HepG2 (cell line): Measurements from ENCODE around the gene TMEM186. TPM values are rescaled to one million over a fixed set of nuclear protein-coding genes. Genes with fewer than 3 reads are reported as not detected.
"Not testable (repeated sequence)": the region's sequence is repeated elsewhere in the genome, so short reads cannot be mapped to it uniquely, and the experiment has no call there.

ENCODE experiments used
- ATAC-seq: fragments of 200-7000 bp; cut with Tn5 transposase; 3 replicates; pipeline ENCODE4 v1.9.1; 2020; ENCODE audit warnings: mild to moderate bottlenecking, moderate library complexity
- BruUV-seq: library from RNA; stranded (reverse); fragments of 400-500 nt; replicated peaks from 2 replicates; lab custom pipeline; 2021; lab: Mats Ljungman, UMichigan
- CTCF ChIA-PET: fragments of 300-600 bp; formaldehyde crosslinking; extraction: SDS; loops from one replicate; lab custom pipeline; 2021; ENCODE audit warnings: low total read pairs, inconsistent platforms, low intra/inter-chr PET ratio; lab: Yijun Ruan, JAX
- POLR2A ChIA-PET: fragments of 350-600 bp; sonication (Branson Sonifier 250); formaldehyde crosslinking; loops from one replicate; lab custom pipeline; 2020; ENCODE audit warnings: antibody characterized with exemption, inconsistent platforms; lab: Yijun Ruan, JAX
- DNase-seq: peaks from one replicate; pipeline ENCODE4 v3.0.0-alpha.2; 2015; ENCODE audit warnings: low spot score
- FAIRE-seq: peaks from 3 replicates; lab custom pipeline; 2011; peaks lifted over from hg19 to GRCh38; lab: Jason Lieb, UNC
- H2AFZ ChIP-seq: one replicate; pipeline ENCODE4 v1.6.1; 2011; ENCODE audit warnings: low read length, inconsistent platforms
- H3K27ac ChIP-seq: fragments of 300-600 bp; 3 replicates; pipeline ENCODE4 v1.8.0; 2011; ENCODE audit warnings: mixed run types, mild to moderate bottlenecking, mixed read lengths, low read length, inconsistent platforms; ENCODE audit not compliant: insufficient read depth; ENCODE audit errors: extremely low read length
- H3K27me3 ChIP-seq, 2 experiments: fragments of 200-600 bp in 1 of 2; 2 replicates in 1 of 2; 3 replicates in 1 of 2; pipeline versions ENCODE4 v1.6.0 to v1.8.0; 2011; ENCODE audit warnings: low read length in 2 of 2, mild to moderate bottlenecking in 2 of 2, moderate library complexity in 2 of 2, inconsistent platforms in 1 of 2; ENCODE audit not compliant: insufficient read depth in 2 of 2, control insufficient read depth in 1 of 2
- H3K36me3 ChIP-seq, 2 experiments: fragments of 200-600 bp in 1 of 2; replicated peaks in 1 of 2; 2 replicates in 1 of 2; 3 replicates in 1 of 2; pipeline versions ENCODE4 v1.5.1 to v1.8.0; 2011; ENCODE audit warnings: low read length in 2 of 2, inconsistent platforms in 1 of 2; ENCODE audit not compliant: insufficient read depth in 2 of 2, control insufficient read depth in 1 of 2
- H3K4me1 ChIP-seq: 2 replicates; pipeline ENCODE4 v1.5.1; 2012; ENCODE audit warnings: low read length, inconsistent platforms; ENCODE audit not compliant: insufficient read depth
- H3K4me2 ChIP-seq: 2 replicates; pipeline ENCODE4 v1.6.0; 2011; ENCODE audit warnings: low read depth, low read length, inconsistent platforms
- H3K4me3 ChIP-seq, 3 experiments: fragments of 200-600 bp in 1 of 3; sonication (generic), shearing (Covaris generic) in 1 of 3; replicated peaks in 1 of 3; 2 replicates each; pipeline ENCODE4 v1.5.1; 2011 to 2016; ENCODE audit warnings: low read length in 3 of 3, inconsistent platforms in 2 of 3, low read depth in 2 of 3, mild to moderate bottlenecking in 2 of 3, control low read depth in 1 of 3, mixed read lengths in 1 of 3; ENCODE audit not compliant: insufficient read depth in 1 of 3
- H3K79me2 ChIP-seq: one replicate; pipeline ENCODE4 v1.6.1; 2011; ENCODE audit warnings: low read length, inconsistent platforms; ENCODE audit not compliant: insufficient read depth
- H3K9ac ChIP-seq: 2 replicates; pipeline ENCODE4 v1.6.0; 2011; ENCODE audit warnings: mild to moderate bottlenecking, low read depth, low read length, inconsistent platforms; ENCODE audit not compliant: insufficient read depth
- H3K9me3 ChIP-seq: 2 replicates; pipeline ENCODE4 v1.5.1; 2012; ENCODE audit warnings: mild to moderate bottlenecking, low read length
- H4K20me1 ChIP-seq: 2 replicates; pipeline ENCODE4 v1.6.0; 2011; ENCODE audit warnings: inconsistent platforms, mild to moderate bottlenecking, low read length, moderate library complexity; ENCODE audit not compliant: insufficient read depth
- WGBS: methylation state at CpG from one replicate; pipeline ENCODE4 v1.1.6; 2017; ENCODE audit warnings: low lambda C conversion rate; 5-methylcytosine and 5-hydroxymethylcytosine counted together
- in situ Hi-C: cut with HindIII; loops from 2 replicates; pipeline ENCODE4 v1.10.0; 2017; ENCODE audit warnings: low pct_unique_long_range_greater_than_20kb; ENCODE audit not compliant: extremely low pct_ligation_motif_present
- intact Hi-C: fragments of 100-400 bp; cut with micrococcal nuclease; formaldehyde crosslinking; loops from one replicate; pipeline ENCODE4 v1.10.0; 2022; ENCODE audit not compliant: unreplicated experiment
- polyA plus RNA-seq, 8 experiments: library from polyadenylated mRNA; depleted of rRNA in 3 of 8; stranded (reverse) in 7 of 8; unstranded in 1 of 8; fragments of >200 nt; fragmentation: Illumina TruSeq in 4 of 8; extraction: Trizol in 4 of 8; gene quantifications; 2 replicates each; pipeline versions ENCODE4 v1.2.1 to v1.2.3, GENCODE V29; 2011 to 2016; ENCODE audit warnings: low read depth in 4 of 8, missing spikeins in 1 of 8, mixed read lengths in 1 of 8; ENCODE audit not compliant: insufficient read depth in 1 of 8
- total RNA-seq, 5 experiments: library from RNA; depleted of rRNA; stranded (reverse); fragments of >200 nt; fragmentation: Illumina TruSeq; extraction: Trizol; gene quantifications; 2 replicates each; pipeline ENCODE4 v1.2.3, GENCODE V29; 2016; ENCODE audit warnings: low read depth in 1 of 5
- TF ChIP-seq, protein P1 (sequence below), 2 experiments: fragments of 450-650 bp in 1 of 2; sonication (generic) in 1 of 2; formaldehyde crosslinking in 1 of 2; IDR thresholded peaks; 2 replicates each; pipeline versions ENCODE4 v1.6.1 to v1.8.0; 2016 to 2022; ENCODE audit warnings: antibody characterized with exemption in 1 of 2, mild to moderate bottlenecking in 1 of 2, missing genetic modification reagents in 1 of 2

Gene TMEM186
- total and polyA plus RNA-seq, 2 of the 13 experiments (the other 11 are each of a cell fraction or from before 2014, with no cell fraction given) = 16.2 to 19.3 TPM

DNA sequence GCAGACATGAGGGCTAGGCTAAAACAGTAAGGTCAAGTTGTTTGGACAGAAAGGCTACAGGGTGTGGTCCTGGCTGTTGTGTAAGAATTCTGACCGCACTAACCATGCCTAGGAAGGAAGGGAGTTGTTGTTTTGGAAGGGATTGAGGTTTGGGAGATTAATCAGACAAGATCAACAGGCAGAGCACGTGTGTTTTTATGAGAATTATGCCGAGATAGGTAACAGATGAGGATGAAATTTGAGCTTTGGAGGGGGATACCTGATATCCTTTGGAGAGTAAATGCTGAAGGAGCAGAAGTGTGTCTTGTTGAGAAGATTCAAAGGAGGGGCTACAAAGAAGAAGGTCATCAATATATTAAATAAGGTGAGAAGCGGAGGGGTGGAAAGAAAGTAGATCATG, 44.6 kb upstream of the TMEM186 start:
- DNase-seq, in situ Hi-C loops, BruUV-seq, intact Hi-C loops, H3K27me3 ChIP-seq, H3K9me3 ChIP-seq, H3K9ac ChIP-seq, H2AFZ ChIP-seq, ATAC-seq, POLR2A ChIA-PET, H3K4me3 ChIP-seq, FAIRE-seq, H3K27ac ChIP-seq, H3K4me2 ChIP-seq, CTCF ChIA-PET, H3K4me1 ChIP-seq: not testable (repeated sequence)
- peaks cover 12 to 15% of the 10 kb centered on the region in 2 experiments; a peak in 4 of 5 replicates for H3K36me3 ChIP-seq
- TF ChIP-seq, protein P1, sequence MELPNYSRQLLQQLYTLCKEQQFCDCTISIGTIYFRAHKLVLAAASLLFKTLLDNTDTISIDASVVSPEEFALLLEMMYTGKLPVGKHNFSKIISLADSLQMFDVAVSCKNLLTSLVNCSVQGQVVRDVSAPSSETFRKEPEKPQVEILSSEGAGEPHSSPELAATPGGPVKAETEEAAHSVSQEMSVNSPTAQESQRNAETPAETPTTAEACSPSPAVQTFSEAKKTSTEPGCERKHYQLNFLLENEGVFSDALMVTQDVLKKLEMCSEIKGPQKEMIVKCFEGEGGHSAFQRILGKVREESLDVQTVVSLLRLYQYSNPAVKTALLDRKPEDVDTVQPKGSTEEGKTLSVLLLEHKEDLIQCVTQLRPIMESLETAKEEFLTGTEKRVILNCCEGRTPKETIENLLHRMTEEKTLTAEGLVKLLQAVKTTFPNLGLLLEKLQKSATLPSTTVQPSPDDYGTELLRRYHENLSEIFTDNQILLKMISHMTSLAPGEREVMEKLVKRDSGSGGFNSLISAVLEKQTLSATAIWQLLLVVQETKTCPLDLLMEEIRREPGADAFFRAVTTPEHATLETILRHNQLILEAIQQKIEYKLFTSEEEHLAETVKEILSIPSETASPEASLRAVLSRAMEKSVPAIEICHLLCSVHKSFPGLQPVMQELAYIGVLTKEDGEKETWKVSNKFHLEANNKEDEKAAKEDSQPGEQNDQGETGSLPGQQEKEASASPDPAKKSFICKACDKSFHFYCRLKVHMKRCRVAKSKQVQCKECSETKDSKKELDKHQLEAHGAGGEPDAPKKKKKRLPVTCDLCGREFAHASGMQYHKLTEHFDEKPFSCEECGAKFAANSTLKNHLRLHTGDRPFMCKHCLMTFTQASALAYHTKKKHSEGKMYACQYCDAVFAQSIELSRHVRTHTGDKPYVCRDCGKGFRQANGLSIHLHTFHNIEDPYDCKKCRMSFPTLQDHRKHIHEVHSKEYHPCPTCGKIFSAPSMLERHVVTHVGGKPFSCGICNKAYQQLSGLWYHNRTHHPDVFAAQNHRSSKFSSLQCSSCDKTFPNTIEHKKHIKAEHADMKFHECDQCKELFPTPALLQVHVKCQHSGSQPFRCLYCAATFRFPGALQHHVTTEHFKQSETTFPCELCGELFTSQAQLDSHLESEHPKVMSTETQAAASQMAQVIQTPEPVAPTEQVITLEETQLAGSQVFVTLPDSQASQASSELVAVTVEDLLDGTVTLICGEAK (IDR thresholded peaks at IDR 0.05) = 0 out of 2 replicates have a peak, but pooled peaks have one; percentile 5
- TF ChIP-seq, protein P1 (CRISPR knock-in tag; IDR thresholded peaks at IDR 0.05) = not testable (repeated sequence)
- H4K20me1 ChIP-seq = peaks cover 32% of the 10 kb centered on the region
- 98% methylated on average over 4 of the region's 4 CpGs for WGBS
- peaks cover 48% of the 10 kb centered on the region for H3K79me2 ChIP-seq

DNA sequence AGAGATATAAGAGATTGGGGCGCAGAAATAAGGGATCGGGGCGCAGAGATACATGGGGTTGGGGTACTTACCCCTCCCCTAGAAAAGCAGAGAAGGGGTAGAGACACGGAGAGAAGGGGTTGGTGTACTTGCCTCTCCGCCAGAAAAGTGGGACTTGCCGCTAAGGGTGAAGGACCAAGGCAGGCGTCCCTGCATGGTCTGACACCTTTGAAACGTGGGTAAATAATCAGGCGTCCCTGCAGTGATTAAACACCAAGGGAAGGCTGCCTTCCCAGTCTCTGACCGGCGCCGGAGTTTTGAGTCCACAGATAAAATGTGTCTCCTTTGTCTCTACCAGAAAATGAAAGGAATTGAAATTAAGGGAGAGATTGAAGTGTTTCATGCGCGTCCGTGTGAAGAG, 40.2 kb upstream of the TMEM186 start:
- 98% methylated on average over 15 of the region's 15 CpGs for WGBS
- DNase-seq, ATAC-seq, in situ Hi-C loops, H3K9ac ChIP-seq, H2AFZ ChIP-seq, POLR2A ChIA-PET, H3K36me3 ChIP-seq, H3K4me3 ChIP-seq, intact Hi-C loops, BruUV-seq, H3K27me3 ChIP-seq, CTCF ChIA-PET, H3K4me1 ChIP-seq, H3K4me2 ChIP-seq, H3K9me3 ChIP-seq, FAIRE-seq, H3K27ac ChIP-seq: not testable (repeated sequence)
- Histone ChIP-seq H4K20me1 (peaks cover 16% of the 10 kb centered on the region), H3K79me2 (peaks cover 43% of the 10 kb centered on the region)

- Histone ChIP-seq H4K20me1 (peaks cover 20% of the 10 kb centered on the region), H3K79me2 (peaks cover 44% of the 10 kb centered on the region), H3K36me3 (peaks cover 10 to 18% of the 10 kb centered on the region in 2 experiments)
- H3K4me3 ChIP-seq, H3K9me3 ChIP-seq, ATAC-seq, BruUV-seq, H3K4me2 ChIP-seq, POLR2A ChIA-PET, H3K27ac ChIP-seq, in situ Hi-C loops, H3K9ac ChIP-seq, intact Hi-C loops, CTCF ChIA-PET, FAIRE-seq, DNase-seq, H3K4me1 ChIP-seq, H3K27me3 ChIP-seq, H2AFZ ChIP-seq: not testable (repeated sequence)
- 88% methylated on average over 7 of the region's 7 CpGs for whole genome bisulfite sequencing
These were observed 39.4 kb upstream of the TMEM186 start for GRCh38 chr16:8836797-8837196.
